Thymus (tissue), 11 donors: ENCODE measurements around the gene CUX1. TPM values are rescaled to one million over a fixed set of nuclear protein-coding genes. Genes with fewer than 3 reads are reported as not detected.
"Not testable (repeated sequence)": the region's sequence is repeated elsewhere in the genome, so short reads cannot be mapped to it uniquely, and the experiment has no call there.

Experiments used
- DNase-seq, 9 donors: peaks; one replicate each; pipeline ENCODE4 v3.0.0-alpha.2; 2013; ENCODE audit warnings: low spot score in 9 of 9, low read depth in 6 of 9, missing footprints in 1 of 9
- H3K27ac ChIP-seq, 2 donors: one replicate each; pipeline ENCODE4 v1.5.1; 2013; ENCODE audit warnings: control low read depth in 1 of 2, low read depth in 1 of 2, low read length in 1 of 2, mild to moderate bottlenecking in 1 of 2, moderate library complexity in 1 of 2
- H3K27me3 ChIP-seq, 2 donors: one replicate each; pipeline ENCODE4 v1.5.1; 2013; ENCODE audit warnings: low read length in 1 of 2; ENCODE audit not compliant: control insufficient read depth in 2 of 2, insufficient read depth in 1 of 2
- H3K36me3 ChIP-seq, 2 donors: one replicate each; pipeline ENCODE4 v1.5.1; 2013; ENCODE audit warnings: low read length in 1 of 2, mild to moderate bottlenecking in 1 of 2, moderate library complexity in 1 of 2; ENCODE audit not compliant: control insufficient read depth in 2 of 2, insufficient read depth in 2 of 2
- H3K4me1 ChIP-seq, 2 donors: one replicate each; pipeline ENCODE4 v1.5.1; 2013; ENCODE audit warnings: low read length in 2 of 2; ENCODE audit not compliant: control insufficient read depth in 2 of 2, insufficient read depth in 2 of 2
- H3K4me3 ChIP-seq, 2 donors: one replicate each; pipeline ENCODE4 v1.5.1; 2013; ENCODE audit warnings: low read length in 2 of 2, control low read depth in 1 of 2, mild to moderate bottlenecking in 1 of 2
- H3K9me3 ChIP-seq, 2 donors: one replicate each; pipeline ENCODE4 v1.5.1; 2013; ENCODE audit warnings: low read length in 1 of 2, mild to moderate bottlenecking in 1 of 2; ENCODE audit not compliant: control insufficient read depth in 2 of 2, insufficient read depth in 1 of 2
- WGBS: extraction: QIAGEN DNeasy Blood & Tissue Kit; methylation state at CpG from one replicate; pipeline ENCODE4 v1.1.7; 2013; 5-methylcytosine and 5-hydroxymethylcytosine counted together
- polyA plus RNA-seq: library from polyadenylated mRNA; stranded (reverse); fragments of 200-250 nt; gene quantifications from one replicate; pipeline ENCODE4 v1.2.3, GENCODE V29; 2013
- total RNA-seq: library from RNA; stranded (reverse); fragments of 120-200 nt; gene quantifications from one replicate; pipeline ENCODE4 v1.2.4, GENCODE V29; 2013
- donor health status: healthy.

Gene CUX1
- total and polyA plus RNA-seq, 2 donors, result 27.8 to 35.0 TPM

DNA sequence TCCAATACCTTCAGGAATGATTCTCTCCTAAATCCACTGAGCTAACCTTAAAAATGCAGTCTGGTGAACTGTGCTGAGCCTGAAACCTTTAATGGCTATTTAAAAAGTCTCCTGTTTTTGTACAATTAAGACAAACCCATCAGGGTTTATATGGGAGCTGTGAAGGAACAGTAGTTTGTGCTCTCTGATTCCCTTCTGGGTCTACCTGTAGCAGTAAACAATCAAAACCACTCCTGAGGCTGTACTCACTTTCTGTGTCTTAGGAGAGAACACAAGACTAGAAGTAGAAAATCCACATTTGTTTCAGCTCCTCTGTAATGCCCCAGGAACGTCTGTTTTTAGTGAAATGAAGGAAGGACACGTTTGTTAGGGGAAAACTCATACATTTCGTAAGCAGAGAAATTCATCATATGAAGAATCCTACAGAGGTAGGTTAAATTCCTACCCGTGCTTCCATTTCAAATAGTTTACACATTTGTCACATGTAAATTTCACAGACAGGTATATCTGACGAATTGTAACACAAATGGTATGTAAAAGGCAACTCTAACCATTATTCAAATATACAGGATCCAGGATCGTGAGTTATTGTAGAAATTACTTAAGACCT is 2.6 kb downstream of the CUX1 start:
- H3K4me1 ChIP-seq, result peaks cover 9 to 19% of the 10 kb centered on the region in 2 donors
- H3K27ac ChIP-seq, result peak overlapping the region in 1 of 2 donors; percentile 52

DNA sequence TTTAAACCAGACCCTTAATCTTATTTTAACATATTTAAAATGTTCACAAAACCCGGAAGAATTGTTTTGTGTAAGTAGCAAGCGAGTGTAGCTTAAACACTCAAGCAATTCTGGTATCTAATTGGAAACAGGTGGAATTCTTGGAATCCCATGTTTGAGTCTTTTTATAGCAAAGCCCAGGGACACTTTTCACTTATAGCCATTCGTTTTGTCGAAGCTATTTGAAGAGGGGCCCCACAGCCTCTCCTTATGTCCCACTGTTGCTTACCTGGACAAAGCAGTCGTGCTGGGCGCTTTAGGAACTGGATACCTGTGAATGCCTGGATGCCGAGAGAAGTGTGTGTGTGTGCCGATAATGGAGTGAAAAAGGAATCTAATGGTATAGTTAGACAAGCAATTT is 3.3 kb downstream of the CUX1 start:
- no peaks in the 10 kb centered on the region for H3K9me3 ChIP-seq
- H3K27me3 ChIP-seq, result peaks cover 0 to 3% of the 10 kb centered on the region in 2 donors
- H3K4me3 ChIP-seq, result no peak overlapping the region
- peaks cover 7 to 10% of the 10 kb centered on the region in 2 donors for H3K36me3 ChIP-seq
- H3K27ac ChIP-seq, result peak overlapping the region in 1 of 2 donors; percentile 45
- 95% methylated on average over 8 of the region's 8 CpGs for WGBS
- H3K4me1 ChIP-seq, result peaks cover 9 to 22% of the 10 kb centered on the region in 2 donors
- DNase-seq, result no peak

More for the DNA sequence above, 2.6 kb downstream of the CUX1 start:
- DNase-seq, result no peak
- peaks cover 0 to 5% of the 10 kb centered on the region in 2 donors for H3K27me3 ChIP-seq
- no peak overlapping the region for H3K4me3 ChIP-seq
- no peaks in the 10 kb centered on the region for H3K9me3 ChIP-seq
- 91% methylated on average over 6 of the region's 6 CpGs for WGBS
- H3K36me3 ChIP-seq, result peaks cover 2 to 3% of the 10 kb centered on the region in 2 donors

DNA sequence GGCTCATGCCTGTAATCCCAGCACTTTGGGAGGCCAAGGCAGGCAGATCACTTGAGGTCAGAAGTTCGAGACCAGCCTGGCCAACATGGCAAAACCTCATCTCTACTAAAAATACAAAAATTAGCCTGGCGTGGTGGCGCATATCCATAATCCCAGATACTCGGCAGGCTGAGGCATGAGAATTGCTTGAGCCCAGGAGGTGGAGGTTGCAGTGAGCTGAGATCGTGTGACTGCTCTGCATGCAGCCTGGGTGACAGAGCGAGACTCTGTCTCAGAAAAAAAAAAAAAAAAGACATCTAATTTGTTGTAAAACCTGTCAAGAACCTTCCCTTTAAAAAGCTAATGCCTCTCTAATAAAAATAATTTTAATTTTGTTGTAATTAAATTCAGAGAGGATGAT is 5.2 kb downstream of the CUX1 start:
- DNase-seq, result not testable (repeated sequence)

DNA sequence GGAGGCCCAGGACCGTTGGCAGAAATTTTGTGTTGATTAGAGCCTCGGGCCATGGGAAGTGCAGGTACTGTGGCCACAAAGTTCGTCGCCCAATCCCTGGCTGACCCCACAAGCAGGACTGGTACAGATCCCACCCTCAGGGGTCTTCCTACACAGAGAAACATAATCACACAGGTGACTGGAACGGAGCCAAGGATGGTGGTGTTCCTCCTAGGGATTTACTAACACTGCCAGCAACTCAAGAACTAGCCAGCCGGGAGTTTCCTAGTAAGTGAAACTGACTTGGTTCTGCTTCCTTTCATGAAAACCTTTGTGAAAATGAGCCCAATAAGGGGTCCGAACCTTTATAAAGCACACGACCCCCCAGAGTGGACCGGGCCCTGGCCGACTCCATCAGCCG is 5.7 kb downstream of the CUX1 start:
- no peak for DNase-seq
- no peaks in the 10 kb centered on the region for H3K9me3 ChIP-seq
- no peaks in the 10 kb centered on the region for H3K27me3 ChIP-seq
- peaks cover 9 to 17% of the 10 kb centered on the region in 2 donors for H3K4me1 ChIP-seq
- H3K36me3 ChIP-seq, result peaks cover 11 to 17% of the 10 kb centered on the region in 2 donors
- no peak overlapping the region for H3K4me3 ChIP-seq
- H3K27ac ChIP-seq, result peak overlapping the region; percentile 28 to 69
- 90% methylated on average over 11 of the region's 11 CpGs for WGBS

More for the DNA sequence above, 5.2 kb downstream of the CUX1 start:
- Histone ChIP-seq H3K36me3 (peaks cover 11 to 14% of the 10 kb centered on the region in 2 donors), H3K4me1 (peaks cover 9 to 20% of the 10 kb centered on the region in 2 donors), H3K27ac (peak overlapping the region in 1 of 2 donors; percentile 28)
- H3K9me3 ChIP-seq, H3K4me3 ChIP-seq, H3K27me3 ChIP-seq: not testable (repeated sequence)
- WGBS, result 97% methylated on average over 6 of the region's 6 CpGs

DNA sequence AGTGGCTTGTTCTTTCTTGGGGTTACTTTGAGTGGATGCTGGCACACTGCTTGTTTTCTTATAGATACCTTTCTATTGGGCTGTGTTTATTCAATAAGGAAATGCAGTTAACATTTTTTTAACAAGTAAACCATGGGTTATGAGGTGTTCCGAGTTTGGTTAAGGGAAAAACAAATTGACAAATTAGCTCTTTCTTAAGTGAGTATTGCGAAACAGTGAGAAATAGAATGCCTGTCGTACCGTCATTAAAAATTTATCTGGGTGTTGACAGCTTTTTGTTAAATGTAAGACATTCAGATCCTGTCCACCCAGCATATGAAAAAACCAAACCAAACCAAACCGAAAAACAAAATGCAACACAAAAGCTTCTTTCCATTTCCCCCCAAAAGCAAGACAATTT is 6.2 kb downstream of the CUX1 start:
- H3K4me3 ChIP-seq, result no peak overlapping the region
- H3K27ac ChIP-seq, result peak overlapping the region; percentile 29 to 69
- DNase-seq, result no peak
- WGBS, result 93% methylated on average over 5 of the region's 5 CpGs
- peaks cover 5 to 14% of the 10 kb centered on the region in 2 donors for H3K4me1 ChIP-seq
- H3K9me3 ChIP-seq, result no peaks in the 10 kb centered on the region
- H3K27me3 ChIP-seq, result no peaks in the 10 kb centered on the region
- peaks cover 14 to 19% of the 10 kb centered on the region in 2 donors for H3K36me3 ChIP-seq

DNA sequence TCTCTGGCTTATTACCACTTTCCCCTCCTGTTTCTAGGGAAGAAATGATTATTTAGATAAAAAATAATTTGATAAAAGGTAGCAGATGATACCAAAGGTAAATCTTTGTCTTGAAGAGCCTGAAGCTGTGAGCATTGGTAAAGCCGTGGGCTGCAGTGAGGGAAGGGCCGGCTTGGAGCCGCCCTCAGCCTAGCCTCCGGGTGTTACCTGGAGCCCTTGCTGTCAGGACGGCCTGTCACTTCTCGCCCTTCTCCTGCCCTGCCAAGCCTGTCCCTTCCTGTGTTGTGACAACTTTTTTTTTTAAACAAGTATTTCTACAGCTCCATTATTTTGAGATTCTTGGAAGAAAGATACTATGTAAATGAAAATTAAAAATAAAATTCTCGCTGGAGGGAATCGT is 7.0 kb downstream of the CUX1 start:
- Histone ChIP-seq H3K27ac (peak overlapping the region; percentile 22 to 31), H3K4me1 (peaks cover 0 to 10% of the 10 kb centered on the region in 2 donors), H3K27me3 (no peaks in the 10 kb centered on the region), H3K9me3 (no peaks in the 10 kb centered on the region), H3K36me3 (peaks cover 19% of the 10 kb centered on the region in 2 donors), H3K4me3 (no peak overlapping the region)
- no peak for DNase-seq
- 96% methylated on average over 8 of the region's 8 CpGs for WGBS

DNA sequence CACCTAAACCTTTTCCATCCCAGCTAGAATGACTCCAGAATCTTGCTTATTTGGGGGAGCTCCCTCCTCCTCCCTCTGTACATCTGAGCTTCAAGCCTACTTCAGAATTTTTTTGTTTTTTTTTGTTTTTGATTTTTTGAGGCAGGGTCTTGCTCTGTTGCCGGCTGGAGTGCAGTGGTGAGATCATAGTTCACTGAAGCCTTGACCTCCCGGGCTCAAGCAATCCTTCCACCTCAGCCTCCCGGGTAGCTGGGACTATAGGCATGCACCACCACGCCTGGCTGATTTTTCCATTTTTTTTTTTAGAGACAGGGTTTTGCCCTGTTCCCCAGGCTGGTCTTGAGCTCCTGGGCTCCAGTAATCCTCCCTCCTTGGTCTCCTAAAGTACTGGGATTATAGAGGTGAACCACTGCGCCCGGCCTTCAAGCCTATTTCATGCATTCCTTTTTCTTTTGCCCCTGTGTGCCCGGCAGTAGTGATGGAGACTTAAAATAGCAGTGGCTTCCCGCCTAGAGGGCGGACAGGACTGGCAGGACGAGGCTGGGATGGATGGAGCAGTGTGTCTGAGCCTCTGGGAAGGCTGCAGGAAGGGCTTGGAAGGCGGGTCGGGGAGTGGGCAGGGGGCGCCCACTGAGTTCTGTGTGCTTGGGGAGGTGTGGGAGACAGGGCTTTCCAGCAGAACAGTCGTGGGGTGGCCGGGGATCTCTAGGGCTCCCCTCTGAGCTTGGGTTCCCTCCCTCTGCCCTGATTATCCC is 8.8 kb downstream of the CUX1 start:
- H3K36me3 ChIP-seq, result peaks cover 24 to 28% of the 10 kb centered on the region in 2 donors
- peaks cover 0 to 10% of the 10 kb centered on the region in 2 donors for H3K4me1 ChIP-seq
- no peak overlapping the region for H3K4me3 ChIP-seq
- H3K27me3 ChIP-seq, result no peaks in the 10 kb centered on the region
- no peaks in the 10 kb centered on the region for H3K9me3 ChIP-seq
- H3K27ac ChIP-seq, result no peak overlapping the region
- 94% methylated on average over 15 of the region's 15 CpGs for WGBS
- DNase-seq, result no peak

DNA sequence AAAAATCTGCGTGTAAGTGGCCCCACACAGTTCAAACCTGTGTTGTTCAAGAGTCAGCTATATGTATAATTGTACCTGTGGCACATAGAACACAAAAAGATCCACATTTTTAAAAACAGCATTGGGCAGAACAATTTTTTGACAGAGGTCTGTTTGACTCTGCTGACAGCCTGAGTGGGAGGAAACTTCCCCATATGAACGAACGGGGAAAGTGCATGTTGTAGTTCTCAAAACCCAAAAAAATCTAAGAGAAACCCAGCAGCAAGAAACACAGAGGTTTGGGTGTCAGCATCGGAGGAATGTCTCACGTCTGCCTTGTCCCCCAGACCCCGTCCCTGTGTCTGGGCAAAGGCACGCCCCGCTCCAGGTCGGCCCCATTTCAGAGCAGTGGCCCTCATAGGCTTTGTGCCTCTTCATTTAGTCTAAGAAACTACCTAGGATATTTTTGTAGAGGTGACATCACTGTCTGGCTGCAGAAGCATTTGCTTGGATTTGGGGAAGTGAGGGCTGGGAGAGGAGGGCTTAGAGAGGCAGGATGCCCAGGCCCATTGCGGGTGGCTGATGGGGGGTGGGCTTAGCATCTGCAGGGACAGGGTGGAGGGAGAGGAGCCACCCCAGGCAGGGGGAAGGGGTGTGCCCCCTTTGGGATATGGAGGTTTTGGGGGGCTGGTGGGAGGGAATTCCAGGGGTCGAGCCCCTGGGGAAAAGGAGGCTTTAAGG is 11.0 kb downstream of the CUX1 start:
- WGBS, result 95% methylated on average over 11 of the region's 11 CpGs
- Histone ChIP-seq H3K9me3 (no peaks in the 10 kb centered on the region), H3K4me1 (peaks cover 0 to 10% of the 10 kb centered on the region in 2 donors), H3K27ac (no peak overlapping the region), H3K4me3 (no peak overlapping the region), H3K27me3 (no peaks in the 10 kb centered on the region), H3K36me3 (peaks cover 33 to 34% of the 10 kb centered on the region in 2 donors)
- no peak for DNase-seq

DNA sequence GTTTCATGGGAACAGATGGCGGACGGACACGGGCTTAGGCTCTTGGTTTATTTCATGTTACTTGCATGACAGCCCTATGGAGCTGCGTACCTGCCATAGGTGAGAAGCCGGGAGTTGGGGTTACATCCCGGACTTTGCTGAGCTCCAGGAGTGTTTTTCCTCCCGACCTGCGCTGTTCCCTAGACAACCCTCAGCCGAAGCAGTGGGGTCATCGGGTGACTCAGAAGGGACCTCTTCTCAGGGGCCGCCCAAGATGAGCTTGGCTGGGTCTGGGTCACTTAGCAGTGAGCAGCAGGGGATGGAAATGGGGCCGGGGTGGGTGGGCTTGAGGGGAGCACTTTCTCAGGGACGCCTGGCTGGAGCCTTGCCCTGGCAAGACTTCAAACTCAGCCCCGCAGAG is 11.9 kb downstream of the CUX1 start:
- no peak overlapping the region for H3K4me3 ChIP-seq
- no peaks in the 10 kb centered on the region for H3K9me3 ChIP-seq
- H3K27ac ChIP-seq, result no peak overlapping the region
- WGBS, result 98% methylated on average over 14 of the region's 14 CpGs
- peaks cover 0 to 7% of the 10 kb centered on the region in 2 donors for H3K4me1 ChIP-seq
- no peak for DNase-seq
- H3K27me3 ChIP-seq, result no peaks in the 10 kb centered on the region
- peaks cover 31 to 38% of the 10 kb centered on the region in 2 donors for H3K36me3 ChIP-seq
